ENCODE measurements around the gene PRDM5.

PRDM5 gene

DNA sequence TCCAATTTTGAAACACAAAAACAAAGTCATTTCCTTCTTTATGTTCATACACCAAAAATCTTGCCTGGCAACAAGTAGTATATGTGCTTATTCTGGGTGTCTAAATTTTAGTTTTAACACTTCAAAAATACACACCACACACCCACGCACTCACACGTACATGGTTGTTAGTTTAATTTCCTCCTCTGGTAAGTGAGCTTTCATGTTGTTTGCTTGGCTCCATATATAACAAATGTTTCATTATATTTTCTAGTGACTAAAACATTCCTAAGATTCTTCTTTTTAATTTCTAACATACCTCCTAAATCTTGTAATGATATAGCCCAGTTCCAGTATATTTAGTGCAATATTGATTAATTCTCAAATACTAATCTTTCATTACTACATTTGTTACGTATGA, 80.9 kb downstream of the PRDM5 start:
- WGBS: no CpG with 5 or more reads among the region's 3 CpGs
- H3K4ac ChIP-seq (ENCODE audit: low read depth in 1 of 2, low read length in 2 of 2): no peak overlapping the region
- H3K9me3 ChIP-seq (ENCODE audit: control insufficient read depth, low read length): no peaks in the 10 kb centered on the region
- no peak overlapping the region for H2BK12ac ChIP-seq (ENCODE audit: low read length in 2 of 2)
- no peak overlapping the region for H3K14ac ChIP-seq (ENCODE audit: low read length in 2 of 2)
- peaks cover 18% of the 10 kb centered on the region for H3K79me1 ChIP-seq (replicated peaks; ENCODE audit: low read length, poor library complexity, severe bottlenecking)
- H3K9ac ChIP-seq (ENCODE audit: low read length): no peak overlapping the region
- H4K91ac ChIP-seq (ENCODE audit: low read length): no peak overlapping the region
- no peaks in the 10 kb centered on the region for H3K27me3 ChIP-seq (ENCODE audit: control insufficient read depth in 1 of 2, insufficient read depth in 1 of 2, low read length in 2 of 2)
- no peak overlapping the region for H4K8ac ChIP-seq (ENCODE audit: low read length)
- H2AK5ac ChIP-seq (ENCODE audit: low read length, severe bottlenecking): no peak overlapping the region
- no peak overlapping the region for H2BK120ac ChIP-seq (ENCODE audit: low read depth, low read length)
- no peak overlapping the region for H3K23ac ChIP-seq (ENCODE audit: low read length in 2 of 2)
- H2BK15ac ChIP-seq (ENCODE audit: low read depth, poor library complexity, severe bottlenecking): no peak overlapping the region
- no peak overlapping the region for H2AFZ ChIP-seq (ENCODE audit: low read depth, low read length)
- no peak overlapping the region for H3K18ac ChIP-seq (ENCODE audit: low read depth in 1 of 2, low read length in 2 of 2)
- no peak overlapping the region for H3K27ac ChIP-seq (ENCODE audit: low read length, poor library complexity, severe bottlenecking)
- no peak overlapping the region for H3K4me3 ChIP-seq (ENCODE audit: insufficient read depth in 1 of 2, low read depth in 1 of 2, low read length in 2 of 2)
- H3K4me2 ChIP-seq (ENCODE audit: low read length, poor library complexity, severe bottlenecking): no peak overlapping the region
- H3K4me1 ChIP-seq (ENCODE audit: control insufficient read depth, insufficient read depth, low read depth, low read length): peaks cover 12% of the 10 kb centered on the region
- no peak overlapping the region for H2BK5ac ChIP-seq (ENCODE audit: low read depth, low read length, poor library complexity, severe bottlenecking)
- no peak for DNase-seq
- H3K36me3 ChIP-seq (ENCODE audit: control insufficient read depth in 1 of 2, insufficient read depth in 2 of 2, low read depth in 1 of 2, low read length in 2 of 2): peaks cover 6 to 9% of the 10 kb centered on the region in 2 experiments

DNA sequence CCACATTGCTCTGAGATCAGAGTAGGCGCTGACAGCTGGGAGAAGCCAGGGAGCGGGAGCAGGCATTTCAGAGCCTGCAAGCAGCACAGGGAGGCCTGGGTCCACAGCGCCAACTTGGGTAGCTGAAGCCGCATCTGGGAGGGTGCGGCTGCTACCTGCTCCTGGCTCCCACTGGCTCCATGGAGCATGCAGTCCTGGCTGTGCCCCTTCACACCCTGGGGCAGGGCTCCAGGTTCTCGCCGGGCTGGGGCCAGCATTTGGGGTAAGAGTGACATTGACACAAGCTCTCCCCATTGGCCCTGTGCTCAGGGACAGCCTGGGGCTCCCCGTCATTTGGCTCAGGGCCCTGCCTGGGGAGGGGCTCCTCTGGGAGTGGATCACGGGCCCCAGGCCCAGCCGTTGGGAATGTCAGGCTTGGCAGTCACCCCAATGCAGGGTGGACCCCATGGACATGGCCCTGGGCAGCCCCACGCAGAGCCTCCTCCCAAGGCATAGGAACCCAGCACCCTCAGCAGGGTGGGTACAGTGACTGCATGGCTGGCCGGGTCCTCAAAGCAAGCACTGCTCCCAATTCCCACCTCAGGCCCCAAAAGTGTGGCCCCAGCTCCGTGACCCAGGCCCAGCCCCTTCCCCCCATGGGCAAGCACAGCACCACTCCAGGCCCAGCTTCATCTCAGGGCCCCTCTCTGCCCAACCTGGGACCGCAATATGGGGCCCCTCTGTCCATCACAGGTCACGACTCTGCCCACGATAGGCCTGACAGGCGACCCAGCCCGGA, 82.4 kb downstream of the PRDM5 start:
- H3K4ac ChIP-seq (ENCODE audit: low read depth in 1 of 2, low read length in 2 of 2): peak overlapping the region in 1 of 2 experiments; percentile 39
- 95% methylated on average over 18 of the region's 18 CpGs for WGBS

DNA sequence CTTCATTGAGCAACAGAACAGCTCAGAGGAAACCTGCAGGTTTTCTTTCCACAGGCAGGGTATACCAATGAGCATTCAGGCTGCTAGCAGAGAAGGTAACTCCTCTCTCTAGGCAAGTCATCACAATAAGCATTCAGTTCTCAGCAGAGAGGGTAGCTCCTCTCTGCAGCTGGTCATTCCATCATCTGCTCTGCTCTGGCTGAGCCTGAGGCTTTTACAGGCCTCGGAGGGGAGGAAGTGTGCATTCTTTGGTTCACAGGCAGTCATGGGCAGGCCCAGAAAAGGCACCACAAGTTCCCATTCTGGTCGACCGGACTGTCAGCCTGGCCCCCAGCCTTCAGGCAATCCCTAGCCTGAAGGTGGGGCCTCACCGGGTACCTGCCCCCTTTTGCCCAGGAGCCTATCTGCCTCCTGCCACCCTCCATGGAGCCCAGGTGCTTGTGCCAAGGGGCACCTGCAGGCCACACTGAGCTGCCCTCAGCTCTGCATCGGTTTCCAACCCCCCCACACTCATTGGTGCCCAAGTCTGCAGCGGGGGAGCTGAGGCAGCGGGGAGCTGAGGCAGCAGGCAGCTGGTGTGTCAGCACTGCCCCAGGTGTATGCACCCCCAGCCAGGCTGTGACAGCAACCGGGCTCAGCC, 83.1 kb downstream of the PRDM5 start:
- H3K9me3 ChIP-seq (ENCODE audit: control insufficient read depth, low read length): no peaks in the 10 kb centered on the region
- peaks cover 18% of the 10 kb centered on the region for H3K79me1 ChIP-seq (replicated peaks; ENCODE audit: low read length, poor library complexity, severe bottlenecking)
- H2BK15ac ChIP-seq (ENCODE audit: low read depth, poor library complexity, severe bottlenecking): no peak overlapping the region
- H3K23ac ChIP-seq (ENCODE audit: low read length in 2 of 2): no peak overlapping the region
- no peak for DNase-seq
- H4K91ac ChIP-seq (ENCODE audit: low read length): no peak overlapping the region
- peaks cover 6 to 9% of the 10 kb centered on the region in 2 experiments for H3K36me3 ChIP-seq (ENCODE audit: control insufficient read depth in 1 of 2, insufficient read depth in 2 of 2, low read depth in 1 of 2, low read length in 2 of 2)
- no peak overlapping the region for H2BK5ac ChIP-seq (ENCODE audit: low read depth, low read length, poor library complexity, severe bottlenecking)
- H2BK12ac ChIP-seq (ENCODE audit: low read length in 2 of 2): no peak overlapping the region
- H3K9ac ChIP-seq (ENCODE audit: low read length): no peak overlapping the region
- H4K8ac ChIP-seq (ENCODE audit: low read length): no peak overlapping the region
- no peak overlapping the region for H3K4me2 ChIP-seq (ENCODE audit: low read length, poor library complexity, severe bottlenecking)
- H2BK120ac ChIP-seq (ENCODE audit: low read depth, low read length): no peak overlapping the region
- no peak overlapping the region for H2AK5ac ChIP-seq (ENCODE audit: low read length, severe bottlenecking)
- no peak overlapping the region for H3K4me3 ChIP-seq (ENCODE audit: insufficient read depth in 1 of 2, low read depth in 1 of 2, low read length in 2 of 2)
- H3K27ac ChIP-seq (ENCODE audit: low read length, poor library complexity, severe bottlenecking): no peak overlapping the region
- H3K18ac ChIP-seq (ENCODE audit: low read depth in 1 of 2, low read length in 2 of 2): no peak overlapping the region
- WGBS: 84% methylated on average over 8 of the region's 8 CpGs
- no peaks in the 10 kb centered on the region for H3K27me3 ChIP-seq (ENCODE audit: control insufficient read depth in 1 of 2, insufficient read depth in 1 of 2, low read length in 2 of 2)
- no peak overlapping the region for H3K14ac ChIP-seq (ENCODE audit: low read length in 2 of 2)
- H2AFZ ChIP-seq (ENCODE audit: low read depth, low read length): no peak overlapping the region
- peaks cover 12% of the 10 kb centered on the region for H3K4me1 ChIP-seq (ENCODE audit: control insufficient read depth, insufficient read depth, low read depth, low read length)
- H3K4ac ChIP-seq (ENCODE audit: low read depth in 1 of 2, low read length in 2 of 2): no peak overlapping the region

More for the DNA sequence above, 82.4 kb downstream of the PRDM5 start:
- Histone ChIP-seq H4K8ac (ENCODE audit: low read length) (no peak overlapping the region), H2BK5ac (ENCODE audit: low read depth, low read length, poor library complexity, severe bottlenecking) (no peak overlapping the region), H4K91ac (ENCODE audit: low read length) (no peak overlapping the region), H3K14ac (ENCODE audit: low read length in 2 of 2) (peak overlapping the region in 1 of 2 experiments; percentile 55), H3K18ac (ENCODE audit: low read depth in 1 of 2, low read length in 2 of 2) (no peak overlapping the region), H3K27me3 (ENCODE audit: control insufficient read depth in 1 of 2, insufficient read depth in 1 of 2, low read length in 2 of 2) (no peaks in the 10 kb centered on the region), H3K36me3 (ENCODE audit: control insufficient read depth in 1 of 2, insufficient read depth in 2 of 2, low read depth in 1 of 2, low read length in 2 of 2) (peaks cover 6 to 9% of the 10 kb centered on the region in 2 experiments), H2BK15ac (ENCODE audit: low read depth, poor library complexity, severe bottlenecking) (peak overlapping the region; percentile 15), H3K9ac (ENCODE audit: low read length) (no peak overlapping the region), H2AK5ac (ENCODE audit: low read length, severe bottlenecking) (peak overlapping the region; percentile 30), H3K23ac (ENCODE audit: low read length in 2 of 2) (no peak overlapping the region), H2BK120ac (ENCODE audit: low read depth, low read length) (no peak overlapping the region), H2AFZ (ENCODE audit: low read depth, low read length) (no peak overlapping the region), H3K4me3 (ENCODE audit: insufficient read depth in 1 of 2, low read depth in 1 of 2, low read length in 2 of 2) (no peak overlapping the region), H3K79me1 (replicated peaks; ENCODE audit: low read length, poor library complexity, severe bottlenecking) (peaks cover 18% of the 10 kb centered on the region), H3K9me3 (ENCODE audit: control insufficient read depth, low read length) (no peaks in the 10 kb centered on the region), H3K27ac (ENCODE audit: low read length, poor library complexity, severe bottlenecking) (no peak overlapping the region), H3K4me2 (ENCODE audit: low read length, poor library complexity, severe bottlenecking) (no peak overlapping the region), H3K4me1 (ENCODE audit: control insufficient read depth, insufficient read depth, low read depth, low read length) (peaks cover 12% of the 10 kb centered on the region), H2BK12ac (ENCODE audit: low read length in 2 of 2) (no peak overlapping the region)
- DNase-seq: no peak

DNA sequence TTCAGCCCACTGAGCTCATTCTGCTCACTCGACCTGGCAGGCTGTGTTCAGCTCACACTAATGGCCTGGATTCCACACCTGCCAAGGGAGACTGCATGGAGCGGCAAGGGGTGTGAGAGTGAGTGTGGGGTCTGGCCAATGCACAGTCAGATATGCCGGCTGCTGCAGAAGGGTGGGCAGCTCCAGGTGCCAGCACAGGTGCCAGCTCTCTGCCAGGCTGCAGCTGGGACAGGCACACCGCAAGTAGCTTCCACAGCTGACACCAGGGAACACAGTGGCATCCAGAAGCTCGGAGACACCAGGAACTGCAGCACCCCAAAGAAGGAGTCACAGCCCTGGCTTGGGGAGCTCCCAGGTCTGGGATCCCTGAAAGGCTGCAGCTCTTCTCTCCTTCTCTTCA, 83.7 kb downstream of the PRDM5 start:
- Histone ChIP-seq H3K27me3 (ENCODE audit: control insufficient read depth in 1 of 2, insufficient read depth in 1 of 2, low read length in 2 of 2) (no peaks in the 10 kb centered on the region), H3K9ac (ENCODE audit: low read length) (no peak overlapping the region)
- DNase-seq: no peak

More for the DNA sequence above, 83.7 kb downstream of the PRDM5 start:
- peaks cover 12% of the 10 kb centered on the region for H3K4me1 ChIP-seq (ENCODE audit: control insufficient read depth, insufficient read depth, low read depth, low read length)
- no peak overlapping the region for H2BK5ac ChIP-seq (ENCODE audit: low read depth, low read length, poor library complexity, severe bottlenecking)
- H3K4ac ChIP-seq (ENCODE audit: low read depth in 1 of 2, low read length in 2 of 2): no peak overlapping the region
- H2AFZ ChIP-seq (ENCODE audit: low read depth, low read length): no peak overlapping the region
- H3K27ac ChIP-seq (ENCODE audit: low read length, poor library complexity, severe bottlenecking): no peak overlapping the region
- no peak overlapping the region for H3K4me3 ChIP-seq (ENCODE audit: insufficient read depth in 1 of 2, low read depth in 1 of 2, low read length in 2 of 2)
- H3K36me3 ChIP-seq (ENCODE audit: control insufficient read depth in 1 of 2, insufficient read depth in 2 of 2, low read depth in 1 of 2, low read length in 2 of 2): peaks cover 6 to 9% of the 10 kb centered on the region in 2 experiments
- no peaks in the 10 kb centered on the region for H3K9me3 ChIP-seq (ENCODE audit: control insufficient read depth, low read length)
- H2AK5ac ChIP-seq (ENCODE audit: low read length, severe bottlenecking): no peak overlapping the region
- peak overlapping the region in 1 of 2 experiments; percentile 31 for H3K14ac ChIP-seq (ENCODE audit: low read length in 2 of 2)
- H2BK12ac ChIP-seq (ENCODE audit: low read length in 2 of 2): no peak overlapping the region
- no peak overlapping the region for H3K23ac ChIP-seq (ENCODE audit: low read length in 2 of 2)
- H3K4me2 ChIP-seq (ENCODE audit: low read length, poor library complexity, severe bottlenecking): no peak overlapping the region
- H3K18ac ChIP-seq (ENCODE audit: low read depth in 1 of 2, low read length in 2 of 2): no peak overlapping the region
- WGBS: 97% methylated on average over 5 of the region's 5 CpGs
- peaks cover 18% of the 10 kb centered on the region for H3K79me1 ChIP-seq (replicated peaks; ENCODE audit: low read length, poor library complexity, severe bottlenecking)
- no peak overlapping the region for H4K8ac ChIP-seq (ENCODE audit: low read length)
- H2BK120ac ChIP-seq (ENCODE audit: low read depth, low read length): no peak overlapping the region
- no peak overlapping the region for H4K91ac ChIP-seq (ENCODE audit: low read length)
- H2BK15ac ChIP-seq (ENCODE audit: low read depth, poor library complexity, severe bottlenecking): no peak overlapping the region
